ENCODE measurements around the gene SWSAP1. TPM values are rescaled to one million over a fixed set of nuclear protein-coding genes. Genes with fewer than 3 reads are reported as not detected.

The SWSAP1 gene
- total RNA-seq, 1 donor from 2014 or later, result 1.7 TPM

DNA sequence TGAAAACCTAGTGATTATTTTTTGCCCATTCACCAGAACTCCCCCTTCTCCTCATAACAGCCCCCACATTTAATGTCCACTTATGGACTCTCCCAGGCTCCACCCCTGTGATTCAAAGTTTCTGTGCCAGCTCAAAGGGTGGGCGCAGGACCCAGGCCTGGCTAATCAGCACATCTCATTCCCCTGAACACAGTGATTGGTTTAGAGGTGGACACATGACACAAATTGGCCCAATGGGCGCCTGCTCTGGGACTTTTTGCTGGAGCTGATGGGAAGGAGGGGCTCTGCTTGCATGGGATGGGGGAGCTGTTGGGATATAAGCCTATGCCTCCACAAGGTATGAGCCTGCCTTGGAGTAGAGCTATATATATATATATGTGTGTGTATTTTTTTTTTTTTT lies 15.9 kb downstream of the SWSAP1 start:
- H2AFZ ChIP-seq (ENCODE audit: low read depth, low read length), result no peak overlapping the region
- FAIRE-seq (no peak), DNase-seq (ENCODE audit: low read depth) (no peak)
- H3K4me3 Mint-ChIP-seq (ENCODE audit: unreplicated experiment), result no peak overlapping the region
- H3K4me3 ChIP-seq (ENCODE audit: insufficient read depth, low read depth, low read length), result no peak overlapping the region
- H4K20me1 ChIP-seq (ENCODE audit: insufficient read depth, low read length), result no peaks in the 10 kb centered on the region
- H3K36me3 Mint-ChIP-seq (ENCODE audit: low read depth, unreplicated experiment), result no peaks in the 10 kb centered on the region
- no peaks in the 10 kb centered on the region for H3K4me1 Mint-ChIP-seq (ENCODE audit: low read depth, unreplicated experiment)
- no peak overlapping the region for H3K9ac ChIP-seq (ENCODE audit: low read length)
- no peaks in the 10 kb centered on the region for H3K79me2 ChIP-seq (ENCODE audit: insufficient read depth, low read length)
- H3K27me3 Mint-ChIP-seq (ENCODE audit: low read depth, unreplicated experiment), result peaks cover 4% of the 10 kb centered on the region
- H3K27ac ChIP-seq (ENCODE audit: low read depth, low read length), result no peak overlapping the region
- no peak overlapping the region for H3K27ac Mint-ChIP-seq (ENCODE audit: unreplicated experiment)
- peaks cover 2% of the 10 kb centered on the region for H3K9me3 ChIP-seq (ENCODE audit: insufficient read depth, low read depth, low read length)
- TF ChIP-seq, protein P1, sequence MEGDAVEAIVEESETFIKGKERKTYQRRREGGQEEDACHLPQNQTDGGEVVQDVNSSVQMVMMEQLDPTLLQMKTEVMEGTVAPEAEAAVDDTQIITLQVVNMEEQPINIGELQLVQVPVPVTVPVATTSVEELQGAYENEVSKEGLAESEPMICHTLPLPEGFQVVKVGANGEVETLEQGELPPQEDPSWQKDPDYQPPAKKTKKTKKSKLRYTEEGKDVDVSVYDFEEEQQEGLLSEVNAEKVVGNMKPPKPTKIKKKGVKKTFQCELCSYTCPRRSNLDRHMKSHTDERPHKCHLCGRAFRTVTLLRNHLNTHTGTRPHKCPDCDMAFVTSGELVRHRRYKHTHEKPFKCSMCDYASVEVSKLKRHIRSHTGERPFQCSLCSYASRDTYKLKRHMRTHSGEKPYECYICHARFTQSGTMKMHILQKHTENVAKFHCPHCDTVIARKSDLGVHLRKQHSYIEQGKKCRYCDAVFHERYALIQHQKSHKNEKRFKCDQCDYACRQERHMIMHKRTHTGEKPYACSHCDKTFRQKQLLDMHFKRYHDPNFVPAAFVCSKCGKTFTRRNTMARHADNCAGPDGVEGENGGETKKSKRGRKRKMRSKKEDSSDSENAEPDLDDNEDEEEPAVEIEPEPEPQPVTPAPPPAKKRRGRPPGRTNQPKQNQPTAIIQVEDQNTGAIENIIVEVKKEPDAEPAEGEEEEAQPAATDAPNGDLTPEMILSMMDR (IDR thresholded peaks at IDR 0.05; ENCODE audit: insufficient read depth, low read depth, low read length), result no peak
- no peak for TF ChIP-seq EZH2 (IDR thresholded peaks at IDR 0.05; ENCODE audit: insufficient read depth, low read length)
- no peaks in the 10 kb centered on the region for H3K4me1 ChIP-seq (ENCODE audit: insufficient read depth, low read length)
- no peak overlapping the region for H3K4me2 ChIP-seq (ENCODE audit: low read length)
- no peaks in the 10 kb centered on the region for H3K9me3 Mint-ChIP-seq (ENCODE audit: unreplicated experiment)
- H3K27me3 ChIP-seq (ENCODE audit: insufficient read depth, low read length), result no peaks in the 10 kb centered on the region
- H3K36me3 ChIP-seq (ENCODE audit: insufficient read depth, low read length), result no peaks in the 10 kb centered on the region

DNA sequence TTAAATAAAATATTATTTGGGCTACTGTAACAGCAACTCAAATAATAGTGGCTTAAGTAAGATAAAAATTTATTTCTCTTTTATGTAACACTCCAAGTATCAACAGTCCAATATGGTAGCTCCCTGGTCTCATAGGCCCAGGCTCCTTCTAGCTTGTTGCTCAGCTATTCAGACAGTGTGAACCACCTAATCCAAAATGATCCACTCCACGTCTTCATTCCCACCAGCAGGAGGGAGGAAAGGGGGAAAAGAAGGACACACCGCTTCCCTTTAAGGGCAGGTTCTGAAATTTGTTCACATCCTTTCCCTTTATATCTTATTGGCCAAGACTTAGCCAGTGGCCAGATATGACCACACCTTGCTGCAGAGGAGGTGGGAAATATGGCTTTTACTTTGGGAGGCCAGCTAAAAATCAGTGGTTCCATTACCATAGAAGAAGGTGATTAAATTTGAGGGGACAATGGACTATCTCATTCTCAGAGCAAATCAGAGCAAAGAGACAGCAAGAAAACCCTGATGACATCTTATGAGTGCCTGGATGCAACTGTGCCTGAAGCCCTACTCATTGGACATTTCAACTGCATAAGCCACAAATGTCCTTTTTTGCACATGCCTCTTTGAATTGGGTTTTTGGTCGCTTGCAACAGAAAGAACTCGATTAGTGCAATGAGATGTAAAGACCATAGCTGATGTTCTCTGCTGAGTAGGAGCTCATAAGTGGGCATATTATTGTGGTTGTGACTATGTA lies 16.6 kb downstream of the SWSAP1 start:
- Histone ChIP-seq H3K79me2 (ENCODE audit: insufficient read depth, low read length) (no peaks in the 10 kb centered on the region), H3K27ac (ENCODE audit: low read depth, low read length) (no peak overlapping the region), H3K4me1 (ENCODE audit: insufficient read depth, low read length) (no peaks in the 10 kb centered on the region), H2AFZ (ENCODE audit: low read depth, low read length) (no peak overlapping the region), H3K36me3 (ENCODE audit: insufficient read depth, low read length) (no peaks in the 10 kb centered on the region), H3K9me3 (ENCODE audit: insufficient read depth, low read depth, low read length) (peaks cover 2% of the 10 kb centered on the region), H4K20me1 (ENCODE audit: insufficient read depth, low read length) (no peaks in the 10 kb centered on the region), H3K4me3 (ENCODE audit: insufficient read depth, low read depth, low read length) (no peak overlapping the region), H3K27me3 (ENCODE audit: insufficient read depth, low read length) (no peaks in the 10 kb centered on the region), H3K9ac (ENCODE audit: low read length) (no peak overlapping the region), H3K4me2 (ENCODE audit: low read length) (no peak overlapping the region)
- Mint-ChIP-seq H3K4me1 (ENCODE audit: low read depth, unreplicated experiment) (no peaks in the 10 kb centered on the region), H3K9me3 (ENCODE audit: unreplicated experiment) (no peaks in the 10 kb centered on the region), H3K27ac (ENCODE audit: unreplicated experiment) (no peak overlapping the region), H3K4me3 (ENCODE audit: unreplicated experiment) (no peak overlapping the region), H3K27me3 (ENCODE audit: low read depth, unreplicated experiment) (peaks cover 4% of the 10 kb centered on the region), H3K36me3 (ENCODE audit: low read depth, unreplicated experiment) (no peaks in the 10 kb centered on the region)
- no peak for TF ChIP-seq EZH2 (IDR thresholded peaks at IDR 0.05; ENCODE audit: insufficient read depth, low read length)
- TF ChIP-seq, protein P1 (IDR thresholded peaks at IDR 0.05; ENCODE audit: insufficient read depth, low read depth, low read length), result no peak
- DNase-seq (ENCODE audit: low read depth) (no peak), FAIRE-seq (no peak)

DNA sequence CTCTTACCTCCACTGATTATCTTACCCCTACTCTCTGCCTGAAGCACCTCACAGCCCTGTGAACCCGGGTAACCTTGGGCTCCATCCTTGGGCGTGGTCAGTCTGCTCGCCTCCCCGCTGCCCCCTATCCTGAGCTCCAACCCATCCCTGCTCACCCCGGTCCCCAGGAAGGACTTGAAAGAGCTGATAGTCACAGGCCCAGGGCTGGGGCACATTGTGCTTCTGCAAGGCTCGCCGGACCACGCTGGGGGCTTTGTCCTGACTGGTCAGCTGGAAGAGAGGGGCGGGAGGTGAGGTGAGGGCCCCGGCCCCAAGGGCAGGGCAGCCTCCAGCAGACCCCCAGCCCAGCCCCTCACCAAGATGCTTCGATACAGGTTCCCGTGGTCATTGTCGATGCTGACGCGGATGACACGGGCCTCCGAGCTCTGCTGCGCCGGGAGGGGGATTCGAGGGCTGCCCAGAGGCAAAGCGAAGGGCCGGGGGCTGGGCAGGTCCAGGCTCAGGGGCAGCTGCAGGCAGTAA lies 22.7 kb downstream of the SWSAP1 start:
- Histone ChIP-seq H3K4me3 (ENCODE audit: insufficient read depth, low read depth, low read length) (no peak overlapping the region), H3K4me2 (ENCODE audit: low read length) (no peak overlapping the region), H3K27me3 (ENCODE audit: insufficient read depth, low read length) (no peaks in the 10 kb centered on the region), H4K20me1 (ENCODE audit: insufficient read depth, low read length) (no peaks in the 10 kb centered on the region), H3K9me3 (ENCODE audit: insufficient read depth, low read depth, low read length) (no peaks in the 10 kb centered on the region), H3K27ac (ENCODE audit: low read depth, low read length) (no peak overlapping the region), H3K36me3 (ENCODE audit: insufficient read depth, low read length) (no peaks in the 10 kb centered on the region), H3K9ac (ENCODE audit: low read length) (no peak overlapping the region), H3K79me2 (ENCODE audit: insufficient read depth, low read length) (no peaks in the 10 kb centered on the region), H3K4me1 (ENCODE audit: insufficient read depth, low read length) (no peaks in the 10 kb centered on the region), H2AFZ (ENCODE audit: low read depth, low read length) (no peak overlapping the region)
- DNase-seq (ENCODE audit: low read depth), result no peak
- TF ChIP-seq, protein P1 (IDR thresholded peaks at IDR 0.05; ENCODE audit: insufficient read depth, low read depth, low read length), result no peak
- no peak for TF ChIP-seq EZH2 (IDR thresholded peaks at IDR 0.05; ENCODE audit: insufficient read depth, low read length)
- no peak for FAIRE-seq
- Mint-ChIP-seq H3K4me1 (ENCODE audit: low read depth, unreplicated experiment) (no peaks in the 10 kb centered on the region), H3K27me3 (ENCODE audit: low read depth, unreplicated experiment) (peaks cover 4% of the 10 kb centered on the region), H3K36me3 (ENCODE audit: low read depth, unreplicated experiment) (no peaks in the 10 kb centered on the region), H3K4me3 (ENCODE audit: unreplicated experiment) (no peak overlapping the region), H3K9me3 (ENCODE audit: unreplicated experiment) (peaks cover 1% of the 10 kb centered on the region), H3K27ac (ENCODE audit: unreplicated experiment) (no peak overlapping the region)

Measured in astrocyte (in vitro differentiated cells and primary cell).